ENCODE measurements around the gene FNDC3A.
"Not testable (repeated sequence)": the region's sequence is repeated elsewhere in the genome, so short reads cannot be mapped to it uniquely, and the experiment has no call there.

FNDC3A gene

GRCh38 chr13:49097374-49097773 lies 121.7 kb downstream of the FNDC3A start:
- no peak for DNase-seq (ENCODE audit: low spot score)

GRCh38 chr13:49098198-49098597 lies 122.5 kb downstream of the FNDC3A start:
- peak; percentile 20 for DNase-seq (ENCODE audit: low spot score)

GRCh38 chr13:49098771-49099512 lies 123.2 kb downstream of the FNDC3A start:
- no peak for DNase-seq (ENCODE audit: low spot score)

GRCh38 chr13:49099513-49099877 lies 123.8 kb downstream of the FNDC3A start:
- no peak for DNase-seq (ENCODE audit: low spot score)

GRCh38 chr13:49100637-49101570 lies 125.2 kb downstream of the FNDC3A start:
- DNase-seq (ENCODE audit: low spot score) = no peak

- DNase-seq (ENCODE audit: low spot score) = no peak
These were observed 132.5 kb downstream of the FNDC3A start for GRCh38 chr13:49108196-49108595.

- peak; percentile 77 for DNase-seq (ENCODE audit: low spot score)
These were observed 134.6 kb downstream of the FNDC3A start for GRCh38 chr13:49110122-49110912.

GRCh38 chr13:49110913-49111170 lies 135.1 kb downstream of the FNDC3A start:
- DNase-seq (ENCODE audit: low spot score) = no peak

GRCh38 chr13:49112782-49113525 lies 137.2 kb downstream of the FNDC3A start:
- no peak for DNase-seq (ENCODE audit: low spot score)

GRCh38 chr13:49113526-49114286 lies 138.0 kb downstream of the FNDC3A start:
- peak; percentile 22 for DNase-seq (ENCODE audit: low spot score)

- no peak for DNase-seq (ENCODE audit: low spot score)
These were observed 141.2 kb downstream of the FNDC3A start for GRCh38 chr13:49116873-49117272.

- not testable (repeated sequence) for DNase-seq (ENCODE audit: low spot score)
These were observed 142.7 kb downstream of the FNDC3A start for GRCh38 chr13:49118455-49118854.

GRCh38 chr13:49124693-49125304 lies 149.1 kb downstream of the FNDC3A start:
- no peak for DNase-seq (ENCODE audit: low spot score)

GRCh38 chr13:49125964-49126524 lies 150.3 kb downstream of the FNDC3A start:
- DNase-seq (ENCODE audit: low spot score) = no peak

- no peak for DNase-seq (ENCODE audit: low spot score)
These were observed 156.8 kb downstream of the FNDC3A start for GRCh38 chr13:49132479-49133002.

GRCh38 chr13:49134305-49134704 lies 158.6 kb downstream of the FNDC3A start:
- no peak for DNase-seq (ENCODE audit: low spot score)

- not testable (repeated sequence) for DNase-seq (ENCODE audit: low spot score)
These were observed 161.5 kb downstream of the FNDC3A start for GRCh38 chr13:49137138-49137643.

- no peak for DNase-seq (ENCODE audit: low spot score)
These were observed 165.3 kb downstream of the FNDC3A start for GRCh38 chr13:49140910-49141611.

- DNase-seq (ENCODE audit: low spot score) = peak; percentile 17
These were observed 171.2 kb downstream of the FNDC3A start for GRCh38 chr13:49146950-49147355.
